ENCODE results near the gene MAST4.

GRCh38 chr5:67123819-67124218, 527.6 kb downstream of the MAST4 start:
- TF ChIP-seq CTCF (conservative IDR thresholded peaks at IDR 0.05; ENCODE audit: low read depth, low read length) = no peak
- TF ChIP-seq RAD21 (IDR thresholded peaks at IDR 0.05; ENCODE audit: low read length) = no peak
- no peak for TF ChIP-seq RFX5 (IDR thresholded peaks at IDR 0.05; ENCODE audit: low read depth, low read length)
- TF ChIP-seq MAFK (IDR thresholded peaks at IDR 0.05; ENCODE audit: low read depth, low read length) = no peak
- no peak for TF ChIP-seq MXI1 (IDR thresholded peaks at IDR 0.05; ENCODE audit: borderline replicate concordance, low read depth, low read length)
- no peak for TF ChIP-seq POLR2A (IDR thresholded peaks at IDR 0.05; ENCODE audit: low read depth, low read length)
- TF ChIP-seq CEBPB (IDR thresholded peaks at IDR 0.05; ENCODE audit: low read depth, low read length) = no peak
- no peak for TF ChIP-seq BHLHE40 (IDR thresholded peaks at IDR 0.05; ENCODE audit: low read depth, low read length)
- no peak for TF ChIP-seq CHD1 (IDR thresholded peaks at IDR 0.05; ENCODE audit: low read depth, low read length)
- TF ChIP-seq USF2 (IDR thresholded peaks at IDR 0.05; ENCODE audit: low read depth, low read length) = no peak

Measured in IMR-90 (cell line).